HEK293 (cell line): Measurements from ENCODE around the gene SLC25A42.

Experiments
- GLIS2 ChIP-seq: fragments of 450-650 bp; formaldehyde crosslinking; IDR thresholded peaks from 2 replicates; pipeline ENCODE4 v1.5.1; 2016; ENCODE audit warnings: missing biosample characterization, missing genetic modification characterization
- KLF7 ChIP-seq: fragments of 450-650 bp; formaldehyde crosslinking; IDR thresholded peaks from 2 replicates; pipeline ENCODE4 v1.5.1; 2016; ENCODE audit warnings: missing biosample characterization, missing genetic modification characterization, borderline replicate concordance
- MYNN ChIP-seq: fragments of 450-650 bp; formaldehyde crosslinking; IDR thresholded peaks from 2 replicates; pipeline ENCODE4 v1.5.1; 2016; ENCODE audit warnings: missing biosample characterization, missing genetic modification characterization, borderline replicate concordance
- PATZ1 ChIP-seq: fragments of 450-650 bp; formaldehyde crosslinking; IDR thresholded peaks from 2 replicates; pipeline ENCODE4 v1.5.1; 2016; ENCODE audit warnings: missing biosample characterization, missing genetic modification characterization
- PRDM10 ChIP-seq: fragments of 450-650 bp; formaldehyde crosslinking; IDR thresholded peaks from 2 replicates; pipeline ENCODE4 v1.5.1; 2016; ENCODE audit warnings: missing biosample characterization, missing genetic modification characterization
- WT1 ChIP-seq: fragments of 450-650 bp; formaldehyde crosslinking; IDR thresholded peaks from 2 replicates; pipeline ENCODE4 v1.5.1; 2016; ENCODE audit warnings: missing biosample characterization, missing genetic modification characterization
- ZNF138 ChIP-seq: fragments of 450-650 bp; formaldehyde crosslinking; IDR thresholded peaks from 2 replicates; pipeline ENCODE4 v1.5.1; 2016; ENCODE audit warnings: missing biosample characterization, missing genetic modification characterization, borderline replicate concordance
- ZNF155 ChIP-seq: fragments of 450-650 bp; formaldehyde crosslinking; IDR thresholded peaks from 2 replicates; pipeline ENCODE4 v1.5.1; 2016; ENCODE audit warnings: missing biosample characterization, missing genetic modification characterization
- ZNF366 ChIP-seq: fragments of 450-650 bp; formaldehyde crosslinking; conservative IDR thresholded peaks from 2 replicates; pipeline ENCODE4 v1.5.1; 2016; ENCODE audit warnings: missing biosample characterization, missing genetic modification characterization
- TF ChIP-seq, protein P1 (sequence below): fragments of 450-650 bp; formaldehyde crosslinking; IDR thresholded peaks from 2 replicates; pipeline ENCODE4 v1.5.1; 2016; ENCODE audit warnings: missing biosample characterization, missing genetic modification characterization
- TF ChIP-seq, protein P2 (sequence below): fragments of 450-650 bp; formaldehyde crosslinking; IDR thresholded peaks from 2 replicates; pipeline ENCODE4 v1.5.1; 2016; ENCODE audit warnings: missing biosample characterization, missing genetic modification characterization

DNA sequence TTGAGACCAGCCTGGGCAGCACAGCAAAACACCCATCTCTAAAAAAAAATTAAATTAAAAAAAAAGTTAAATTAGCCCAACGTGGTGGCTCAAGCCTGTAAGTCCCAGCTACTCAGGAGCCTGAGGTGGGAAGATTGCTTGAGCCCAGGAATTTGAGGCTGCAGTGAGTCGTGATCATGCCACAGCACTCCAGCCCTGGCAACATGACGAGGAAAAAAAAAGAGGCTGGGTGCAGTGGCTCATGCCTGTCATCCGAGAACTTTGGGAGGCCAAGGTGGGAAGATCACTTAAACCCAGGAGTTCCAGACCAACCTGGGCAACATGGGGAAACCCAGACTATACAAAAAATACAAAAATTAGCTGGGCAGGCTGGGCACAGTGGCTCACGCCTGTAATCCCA is 76.7 kb downstream of the SLC25A42 start:
- TF ChIP-seq PRDM10 (tag by site-specific recombination) (no peak), MYNN (tag by site-specific recombination) (no peak), ZNF138 (no peak), WT1 (tag by site-specific recombination) (no peak), GLIS2 (tag by site-specific recombination) (no peak), KLF7 (tag by site-specific recombination) (no peak), ZNF366 (tag by site-specific recombination) (no peak), ZNF155 (tag by site-specific recombination) (no peak), PATZ1 (tag by site-specific recombination) (no peak)
- TF ChIP-seq, protein P1, sequence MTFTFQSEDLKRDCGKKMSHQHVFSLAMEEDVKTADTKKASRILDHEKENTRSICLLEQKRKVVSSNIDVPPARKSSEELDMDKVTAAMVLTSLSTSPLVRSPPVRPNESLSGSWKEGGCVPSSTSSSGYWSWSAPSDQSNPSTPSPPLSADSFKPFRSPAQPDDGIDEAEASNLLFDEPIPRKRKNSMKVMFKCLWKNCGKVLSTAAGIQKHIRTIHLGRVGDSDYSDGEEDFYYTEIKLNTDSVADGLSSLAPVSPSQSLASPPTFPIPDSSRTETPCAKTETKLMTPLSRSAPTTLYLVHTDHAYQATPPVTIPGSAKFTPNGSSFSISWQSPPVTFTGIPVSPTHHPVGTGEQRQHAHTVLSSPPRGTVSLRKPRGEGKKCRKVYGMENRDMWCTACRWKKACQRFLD (tag by site-specific recombination): no peak
- TF ChIP-seq, protein P2, sequence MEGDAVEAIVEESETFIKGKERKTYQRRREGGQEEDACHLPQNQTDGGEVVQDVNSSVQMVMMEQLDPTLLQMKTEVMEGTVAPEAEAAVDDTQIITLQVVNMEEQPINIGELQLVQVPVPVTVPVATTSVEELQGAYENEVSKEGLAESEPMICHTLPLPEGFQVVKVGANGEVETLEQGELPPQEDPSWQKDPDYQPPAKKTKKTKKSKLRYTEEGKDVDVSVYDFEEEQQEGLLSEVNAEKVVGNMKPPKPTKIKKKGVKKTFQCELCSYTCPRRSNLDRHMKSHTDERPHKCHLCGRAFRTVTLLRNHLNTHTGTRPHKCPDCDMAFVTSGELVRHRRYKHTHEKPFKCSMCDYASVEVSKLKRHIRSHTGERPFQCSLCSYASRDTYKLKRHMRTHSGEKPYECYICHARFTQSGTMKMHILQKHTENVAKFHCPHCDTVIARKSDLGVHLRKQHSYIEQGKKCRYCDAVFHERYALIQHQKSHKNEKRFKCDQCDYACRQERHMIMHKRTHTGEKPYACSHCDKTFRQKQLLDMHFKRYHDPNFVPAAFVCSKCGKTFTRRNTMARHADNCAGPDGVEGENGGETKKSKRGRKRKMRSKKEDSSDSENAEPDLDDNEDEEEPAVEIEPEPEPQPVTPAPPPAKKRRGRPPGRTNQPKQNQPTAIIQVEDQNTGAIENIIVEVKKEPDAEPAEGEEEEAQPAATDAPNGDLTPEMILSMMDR (tag by site-specific recombination): no peak
